Spleen (tissue), 7 donors: Measurements from ENCODE around the gene SERPINA6.

Experiments used
- CTCF ChIP-seq, 11 experiments: fragments of 200-600 bp in 7 of 11; fragments of 450-650 bp in 4 of 11; sonication (generic) in 4 of 11; IDR thresholded peaks in 8 of 11; conservative IDR thresholded peaks in 3 of 11; 1 replicate in 7 of 11; 2 replicates in 4 of 11; pipeline versions ENCODE4 v1.4.0 to v1.8.0; 2016 to 2021; ENCODE audit warnings: antibody characterized with exemption in 11 of 11, inconsistent platforms in 4 of 11, mild to moderate bottlenecking in 1 of 11
- POLR2A ChIP-seq, 3 donors: fragments of 450-650 bp; IDR thresholded peaks; one replicate each; pipeline ENCODE4 v1.5.1; 2017; ENCODE audit warnings: antibody characterized with exemption in 3 of 3, mild to moderate bottlenecking in 1 of 3
- POLR2AphosphoS5 ChIP-seq, 3 donors: sonication (generic); formaldehyde crosslinking; IDR thresholded peaks; one replicate each; pipeline ENCODE4 v1.5.1; 2017; ENCODE audit warnings: antibody characterized with exemption in 3 of 3
- donor health status: DM: no; HTN: no; CAD: no; lungs with moderate emphysema.
- donor health status: DM: no; HTN: no; CAD: no.
- donor health status: DM: no; HTN: no; CAD: no.

- TF ChIP-seq POLR2A (IDR thresholded peaks at IDR 0.05) (no peak), CTCF (IDR thresholded peaks at IDR 0.05 in 8 of 11, conservative IDR thresholded peaks at IDR 0.05 in 3 of 11) (no peak), POLR2AphosphoS5 (IDR thresholded peaks at IDR 0.05) (no peak)
Observed at GRCh38 chr14:94304243-94304642, 18.9 kb downstream of the SERPINA6 start.
